ENCODE results near the gene CHCHD2.

DNA sequence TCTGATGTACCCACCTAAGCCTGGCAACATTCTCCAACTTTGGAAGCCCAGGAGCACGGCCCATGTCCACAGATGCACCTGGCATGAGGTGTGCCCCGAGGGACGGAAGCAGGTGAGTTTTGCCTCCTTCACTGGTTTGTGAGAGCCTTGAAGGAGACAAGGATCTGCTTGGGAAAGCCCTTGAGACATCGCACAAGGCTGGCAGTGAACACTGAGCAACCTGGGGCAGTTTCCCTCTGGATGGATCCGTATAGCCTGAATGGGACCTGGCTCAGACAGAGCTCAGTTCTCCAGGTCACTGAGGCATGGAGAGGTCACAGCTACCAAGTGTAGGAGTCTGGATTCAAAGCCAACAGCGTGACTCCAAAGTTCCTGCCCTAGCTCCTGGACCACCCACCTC lies 18.7 kb upstream of the CHCHD2 start:
- no peak for TF ChIP-seq CTCF (IDR thresholded peaks at IDR 0.05)
- no peak for TF ChIP-seq POLR2A (IDR thresholded peaks at IDR 0.05)
- no peak for TF ChIP-seq POLR2AphosphoS5 (IDR thresholded peaks at IDR 0.05)
